SU-DHL-6 (cell line): ENCODE measurements around the gene ROBO2.

ENCODE experiments used
- H2AFZ ChIP-seq: fragments of 200-600 bp; sonication (generic); 2 replicates; pipeline ENCODE4 v1.6.1; 2014; ENCODE audit warnings: low read depth, mild to moderate bottlenecking, moderate library complexity, mixed read lengths, antibody characterized with exemption, low read length; ENCODE audit not compliant: severe bottlenecking
- H3F3A ChIP-seq: fragments of 200-600 bp; shearing (Covaris generic); 2 replicates; pipeline ENCODE4 v1.6.0; 2016; ENCODE audit warnings: antibody characterized with exemption, mild to moderate bottlenecking; ENCODE audit not compliant: insufficient read depth
- H3K27ac ChIP-seq: fragments of 200-600 bp; sonication (generic); 2 replicates; pipeline ENCODE4 v1.5.1; 2016; ENCODE audit warnings: low read depth, mild to moderate bottlenecking, low read length, moderate library complexity, mixed read lengths
- H3K27me3 ChIP-seq: fragments of 200-600 bp; sonication (generic), shearing (Covaris generic); 2 replicates; pipeline ENCODE4 v1.6.0; 2014; ENCODE audit warnings: mild to moderate bottlenecking, low read length
- H3K36me3 ChIP-seq: fragments of 200-600 bp; sonication (generic); 2 replicates; pipeline ENCODE4 v1.6.1; 2014; ENCODE audit warnings: mild to moderate bottlenecking, low read length, mixed read lengths
- H3K4me2 ChIP-seq: fragments of 300-600, 200-600 bp; shearing (Covaris generic), sonication (generic); 2 replicates; pipeline ENCODE4 v1.6.0; 2014; ENCODE audit warnings: low read length, low read depth, mild to moderate bottlenecking; ENCODE audit not compliant: poor library complexity, severe bottlenecking
- H3K4me3 ChIP-seq: fragments of 200-600 bp; sonication (generic); 2 replicates; pipeline ENCODE4 v1.5.1; 2014; ENCODE audit warnings: antibody characterized with exemption, low read length, mild to moderate bottlenecking, mixed read lengths; ENCODE audit not compliant: insufficient read depth, poor library complexity, severe bottlenecking
- H3K79me2 ChIP-seq: fragments of 200-600 bp; sonication (generic); 2 replicates; pipeline ENCODE4 v1.6.1; 2014; ENCODE audit warnings: mild to moderate bottlenecking, low read length, moderate library complexity; ENCODE audit not compliant: insufficient read depth
- H3K9ac ChIP-seq: fragments of 200-600 bp; sonication (generic); 2 replicates; pipeline ENCODE4 v1.7.0; 2014; ENCODE audit warnings: mild to moderate bottlenecking, low read length
- H3K9me2 ChIP-seq: fragments of 200-600 bp; sonication (generic); replicated peaks from 2 replicates; pipeline ENCODE4 v1.6.1; 2014; ENCODE audit warnings: low read length; ENCODE audit not compliant: insufficient read depth
- H3K9me3 ChIP-seq: fragments of 200-600 bp; sonication (generic); 2 replicates; pipeline ENCODE4 v1.6.1; 2014; ENCODE audit warnings: low read length, mixed read lengths; ENCODE audit not compliant: insufficient read depth
- H4K20me1 ChIP-seq: fragments of 200-600 bp; sonication (generic); 2 replicates; pipeline ENCODE4 v1.6.1; 2014; ENCODE audit warnings: low read depth, mild to moderate bottlenecking, antibody characterized with exemption, low read length, moderate library complexity, mixed read lengths
- EZH2phosphoT487 ChIP-seq: fragments of 200-600 bp; sonication (generic), shearing (Covaris generic); conservative IDR thresholded peaks from 2 replicates; pipeline ENCODE4 v1.6.1; 2018; ENCODE audit warnings: mild to moderate bottlenecking, antibody characterized with exemption, low read length, moderate library complexity, mixed read lengths
- TF ChIP-seq, protein P1 (sequence below): fragments of 200-600 bp; sonication (generic); IDR thresholded peaks from one replicate; pipeline ENCODE4 v1.5.1; 2017; ENCODE audit warnings: antibody characterized with exemption, mild to moderate bottlenecking, low read length, moderate library complexity; ENCODE audit not compliant: insufficient read depth, poor library complexity, severe bottlenecking

ROBO2 gene

DNA sequence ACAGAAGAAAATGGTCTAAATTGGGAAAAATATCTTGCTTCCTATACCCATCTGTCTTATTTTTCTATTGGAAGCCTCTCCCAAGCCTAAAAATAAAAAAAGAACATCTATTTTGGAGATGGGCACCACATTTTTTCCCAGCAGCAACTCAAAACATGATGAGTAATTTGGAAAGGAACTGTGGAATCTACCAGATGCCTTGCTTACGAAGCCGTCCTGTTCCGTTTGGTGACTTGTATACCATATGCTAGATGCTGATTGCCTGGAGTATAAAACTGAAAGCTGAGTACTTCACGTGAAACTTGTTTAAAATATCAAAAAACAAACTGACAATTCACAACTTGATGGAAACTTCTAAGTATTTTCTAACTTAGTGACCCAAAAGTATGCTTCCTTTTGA, 491.0 kb downstream of the ROBO2 start:
- H3K27me3 ChIP-seq = no peaks in the 10 kb centered on the region
- no peak overlapping the region for H3K27ac ChIP-seq
- H3K36me3 ChIP-seq = no peaks in the 10 kb centered on the region
- H2AFZ ChIP-seq = no peak overlapping the region
- no peaks in the 10 kb centered on the region for H3K79me2 ChIP-seq
- H3K9ac ChIP-seq = no peak overlapping the region
- no peak for TF ChIP-seq EZH2phosphoT487
- TF ChIP-seq, protein P1, sequence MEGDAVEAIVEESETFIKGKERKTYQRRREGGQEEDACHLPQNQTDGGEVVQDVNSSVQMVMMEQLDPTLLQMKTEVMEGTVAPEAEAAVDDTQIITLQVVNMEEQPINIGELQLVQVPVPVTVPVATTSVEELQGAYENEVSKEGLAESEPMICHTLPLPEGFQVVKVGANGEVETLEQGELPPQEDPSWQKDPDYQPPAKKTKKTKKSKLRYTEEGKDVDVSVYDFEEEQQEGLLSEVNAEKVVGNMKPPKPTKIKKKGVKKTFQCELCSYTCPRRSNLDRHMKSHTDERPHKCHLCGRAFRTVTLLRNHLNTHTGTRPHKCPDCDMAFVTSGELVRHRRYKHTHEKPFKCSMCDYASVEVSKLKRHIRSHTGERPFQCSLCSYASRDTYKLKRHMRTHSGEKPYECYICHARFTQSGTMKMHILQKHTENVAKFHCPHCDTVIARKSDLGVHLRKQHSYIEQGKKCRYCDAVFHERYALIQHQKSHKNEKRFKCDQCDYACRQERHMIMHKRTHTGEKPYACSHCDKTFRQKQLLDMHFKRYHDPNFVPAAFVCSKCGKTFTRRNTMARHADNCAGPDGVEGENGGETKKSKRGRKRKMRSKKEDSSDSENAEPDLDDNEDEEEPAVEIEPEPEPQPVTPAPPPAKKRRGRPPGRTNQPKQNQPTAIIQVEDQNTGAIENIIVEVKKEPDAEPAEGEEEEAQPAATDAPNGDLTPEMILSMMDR = no peak
- no peak overlapping the region for H3K4me2 ChIP-seq
- H4K20me1 ChIP-seq = no peaks in the 10 kb centered on the region
- no peaks in the 10 kb centered on the region; the same call in 1 of the 2 replicates for H3K9me2 ChIP-seq
- H3K4me3 ChIP-seq = no peak overlapping the region
- no peaks in the 10 kb centered on the region for H3F3A ChIP-seq
- H3K9me3 ChIP-seq = no peaks in the 10 kb centered on the region

DNA sequence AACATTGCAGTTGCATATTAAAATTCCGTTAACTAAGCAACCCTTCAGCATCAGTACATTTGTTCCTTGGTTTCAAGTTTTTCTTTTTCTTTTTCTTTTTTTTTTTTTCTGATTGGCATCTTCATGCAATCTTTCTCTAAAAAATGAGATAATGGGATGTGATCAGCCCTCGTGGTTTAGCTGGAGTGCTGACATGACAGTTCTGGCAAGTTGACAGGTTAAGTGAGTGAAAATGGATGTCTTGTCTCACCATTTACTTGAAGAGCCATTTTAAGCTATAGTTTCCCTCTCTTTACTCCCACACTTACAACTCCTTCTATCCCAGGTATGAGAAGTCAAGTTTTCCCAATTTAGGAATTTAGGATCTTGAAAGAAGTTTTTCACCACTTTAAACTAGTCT, 495.2 kb downstream of the ROBO2 start:
- Histone ChIP-seq H3K4me3 (no peak overlapping the region), H4K20me1 (no peaks in the 10 kb centered on the region), H3K9me2 (no peaks in the 10 kb centered on the region), H3K9ac (no peak overlapping the region), H3K36me3 (no peaks in the 10 kb centered on the region), H3K27me3 (no peaks in the 10 kb centered on the region), H2AFZ (no peak overlapping the region), H3F3A (no peaks in the 10 kb centered on the region), H3K79me2 (no peaks in the 10 kb centered on the region), H3K27ac (no peak overlapping the region), H3K4me2 (no peak overlapping the region), H3K9me3 (no peaks in the 10 kb centered on the region)
- TF ChIP-seq EZH2phosphoT487 = no peak
- TF ChIP-seq, protein P1 = no peak

DNA sequence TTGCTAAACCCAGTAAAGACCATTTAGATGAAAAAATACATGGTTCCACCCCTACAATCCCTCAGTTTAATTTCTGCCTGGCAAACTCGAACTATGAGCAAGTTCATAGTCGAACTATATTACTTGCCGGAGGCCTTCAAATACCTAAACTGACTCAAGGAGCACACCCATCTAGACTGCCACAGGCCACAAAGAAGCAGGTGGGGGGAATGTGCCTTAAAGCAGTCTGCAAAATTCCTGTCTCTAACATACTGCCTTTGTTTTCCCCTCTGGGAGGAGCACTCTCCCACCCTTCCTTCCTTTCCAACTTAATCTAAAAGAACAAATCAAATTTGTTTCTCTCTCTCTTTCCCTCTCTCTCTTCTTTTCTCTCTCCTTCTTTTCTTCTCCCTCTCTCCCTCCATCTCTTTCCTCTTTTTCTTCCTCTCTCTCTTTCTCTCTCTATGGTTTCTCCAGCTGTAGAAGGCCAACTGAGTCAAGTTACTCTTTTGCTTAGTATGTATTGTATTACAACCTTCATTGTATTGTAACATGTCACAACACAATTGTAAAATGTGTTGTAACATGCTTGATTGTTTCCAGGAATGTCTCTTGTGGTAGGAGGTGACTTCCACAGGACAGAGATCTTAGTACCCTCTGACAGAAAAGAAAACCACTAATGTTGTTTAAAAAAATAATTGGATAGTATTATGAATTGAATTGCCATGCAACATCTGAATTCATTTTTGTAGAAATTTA, 496.3 kb downstream of the ROBO2 start:
- Histone ChIP-seq H2AFZ (no peak overlapping the region), H4K20me1 (no peaks in the 10 kb centered on the region), H3K9me3 (no peaks in the 10 kb centered on the region), H3K27ac (no peak overlapping the region), H3K4me2 (no peak overlapping the region), H3K9me2 (no peaks in the 10 kb centered on the region), H3K9ac (no peak overlapping the region), H3K27me3 (no peaks in the 10 kb centered on the region), H3K79me2 (no peaks in the 10 kb centered on the region), H3F3A (no peaks in the 10 kb centered on the region), H3K4me3 (no peak overlapping the region), H3K36me3 (no peaks in the 10 kb centered on the region)
- TF ChIP-seq EZH2phosphoT487 = no peak
- TF ChIP-seq, protein P1 = no peak
